ENCODE results near the gene MVB12B. TPM values are rescaled to one million over a fixed set of nuclear protein-coding genes. Genes with fewer than 3 reads are reported as not detected.
A peak's percentile ranks its signal among the peaks of the same experiment; 100 is the strongest.

MVB12B gene
- total RNA-seq, 1 experiment from 2014 or later, result 5.8 TPM

DNA sequence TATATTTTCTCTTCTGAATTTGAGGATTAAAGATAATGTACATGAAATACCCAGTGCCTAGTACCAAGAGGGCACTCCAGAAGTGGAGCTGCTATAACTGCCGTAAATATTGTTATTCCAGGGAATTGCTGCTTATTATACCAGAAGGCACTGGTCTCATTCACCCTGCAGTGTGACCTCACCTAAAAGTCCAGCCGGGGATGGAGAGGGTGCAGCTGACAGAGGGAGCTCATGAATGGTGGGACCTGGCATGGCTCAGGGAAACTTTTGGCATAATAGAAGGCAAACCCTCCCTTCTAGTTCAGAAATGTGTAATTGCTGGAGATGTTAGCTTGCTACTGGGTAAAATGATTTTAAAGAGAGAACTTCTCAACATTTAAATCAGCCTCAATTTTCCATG lies 108.5 kb downstream of the MVB12B start:
- H3K36me3 Mint-ChIP-seq (ENCODE audit: insufficient read depth in 1 of 3, low read depth in 3 of 3), result no peaks in the 10 kb centered on the region
- TF ChIP-seq, protein P1, sequence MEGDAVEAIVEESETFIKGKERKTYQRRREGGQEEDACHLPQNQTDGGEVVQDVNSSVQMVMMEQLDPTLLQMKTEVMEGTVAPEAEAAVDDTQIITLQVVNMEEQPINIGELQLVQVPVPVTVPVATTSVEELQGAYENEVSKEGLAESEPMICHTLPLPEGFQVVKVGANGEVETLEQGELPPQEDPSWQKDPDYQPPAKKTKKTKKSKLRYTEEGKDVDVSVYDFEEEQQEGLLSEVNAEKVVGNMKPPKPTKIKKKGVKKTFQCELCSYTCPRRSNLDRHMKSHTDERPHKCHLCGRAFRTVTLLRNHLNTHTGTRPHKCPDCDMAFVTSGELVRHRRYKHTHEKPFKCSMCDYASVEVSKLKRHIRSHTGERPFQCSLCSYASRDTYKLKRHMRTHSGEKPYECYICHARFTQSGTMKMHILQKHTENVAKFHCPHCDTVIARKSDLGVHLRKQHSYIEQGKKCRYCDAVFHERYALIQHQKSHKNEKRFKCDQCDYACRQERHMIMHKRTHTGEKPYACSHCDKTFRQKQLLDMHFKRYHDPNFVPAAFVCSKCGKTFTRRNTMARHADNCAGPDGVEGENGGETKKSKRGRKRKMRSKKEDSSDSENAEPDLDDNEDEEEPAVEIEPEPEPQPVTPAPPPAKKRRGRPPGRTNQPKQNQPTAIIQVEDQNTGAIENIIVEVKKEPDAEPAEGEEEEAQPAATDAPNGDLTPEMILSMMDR (conservative IDR thresholded peaks at IDR 0.05), result no peak
- H3K79me2 ChIP-seq (ENCODE audit: insufficient read depth, low read length), result no peaks in the 10 kb centered on the region
- peaks cover 6 to 15% of the 10 kb centered on the region in 2 experiments for H3K4me1 Mint-ChIP-seq
- H3K4me2 ChIP-seq (ENCODE audit: insufficient read depth, insufficient read length, low read length), result no peak overlapping the region
- H3K4ac ChIP-seq (ENCODE audit: low read depth, low read length), result no peak overlapping the region
- no peak overlapping the region for H4K5ac ChIP-seq (ENCODE audit: insufficient read length, low read depth, low read length)
- H4K91ac ChIP-seq (ENCODE audit: insufficient read length, low read depth, low read length), result no peak overlapping the region
- no peaks in the 10 kb centered on the region for H3K23me2 ChIP-seq (ENCODE audit: insufficient read length, low read depth, low read length, poor library complexity, severe bottlenecking)
- H3K9me3 ChIP-seq (ENCODE audit: control insufficient read depth, low read depth, low read length), result no peaks in the 10 kb centered on the region
- H3K27me3 ChIP-seq (ENCODE audit: insufficient read depth, low read length), result no peaks in the 10 kb centered on the region
- no peak overlapping the region for H2BK12ac ChIP-seq (ENCODE audit: insufficient read length, low read depth, low read length)
- H4K8ac ChIP-seq (replicated peaks; ENCODE audit: insufficient read length, low read depth, low read length), result no peak overlapping the region
- DNase-seq, result no peak
- no peak overlapping the region for H2AFZ ChIP-seq (ENCODE audit: low read length)
- WGBS (ENCODE audit: extremely low coverage, insufficient read length, low lambda C conversion rate), result no CpG with 5 or more reads among the region's 2 CpGs
- no peak overlapping the region for H3K9ac ChIP-seq (ENCODE audit: extremely low read depth, insufficient read length, low read length)
- no peak overlapping the region for H2BK15ac ChIP-seq (ENCODE audit: low read depth, low read length)
- H3K18ac ChIP-seq (ENCODE audit: insufficient read length, low read depth, low read length), result no peak overlapping the region
- no peaks in the 10 kb centered on the region; the same call in 1 of the 2 replicates for H3K27me3 Mint-ChIP-seq (ENCODE audit: low read depth)
- no peak overlapping the region for H3T11ph ChIP-seq (ENCODE audit: low read length)
- H3K23ac ChIP-seq (ENCODE audit: insufficient read length, low read depth, low read length), result no peak overlapping the region
- no peak overlapping the region for H2AK5ac ChIP-seq (ENCODE audit: insufficient read length, low read length)
- H3K56ac ChIP-seq (ENCODE audit: insufficient read length, low read depth, low read length), result no peak overlapping the region
- H3K27ac ChIP-seq (ENCODE audit: insufficient read length, low read depth, low read length), result no peak overlapping the region
- H2BK5ac ChIP-seq (ENCODE audit: insufficient read length, low read length), result no peak overlapping the region
- H3K4me1 ChIP-seq (ENCODE audit: insufficient read depth, low read length), result 0 out of 2 replicates have a peak, but pooled peaks cover 2% of the 10 kb centered on the region
- H3K79me1 ChIP-seq (ENCODE audit: insufficient read depth, low read depth, low read length, poor library complexity, severe bottlenecking), result no peaks in the 10 kb centered on the region
- H3K9me3 Mint-ChIP-seq, result peaks cover 0 to under 1% of the 10 kb centered on the region in 2 experiments; a peak in 1 of 5 replicates
- H2BK120ac ChIP-seq (ENCODE audit: low read depth, low read length, poor library complexity, severe bottlenecking), result no peak overlapping the region
- H3K27ac Mint-ChIP-seq, result 0 out of 7 replicates have a peak overlapping the region, but pooled peaks of 1 of the 3 experiments have one; percentile 71
- H3K4me3 Mint-ChIP-seq, result no peak overlapping the region
- H3K14ac ChIP-seq (ENCODE audit: insufficient read depth, low read length), result no peak overlapping the region
- no peak overlapping the region for H2BK20ac ChIP-seq (ENCODE audit: low read depth, low read length, poor library complexity, severe bottlenecking)
- H4K20me1 ChIP-seq (ENCODE audit: control insufficient read depth, insufficient read depth, insufficient read length), result no peaks in the 10 kb centered on the region
